KOPT-K1 (cell line): ENCODE results near the gene RAB24.
"Not testable (repeated sequence)": the region's sequence is repeated elsewhere in the genome, so short reads cannot be mapped to it uniquely, and the experiment has no call there.

Experiments used
- H3K27ac ChIP-seq: fragments of 200-600 bp; sonication (generic); 2 replicates; pipeline ENCODE4 v1.5.1; 2016; ENCODE audit warnings: antibody characterized with exemption, mild to moderate bottlenecking, low read depth, low read length; ENCODE audit not compliant: poor library complexity, severe bottlenecking
- H3K36me3 ChIP-seq: fragments of 200-600 bp; sonication (generic); 2 replicates; pipeline ENCODE4 v1.5.1; 2017; ENCODE audit warnings: antibody characterized with exemption, mild to moderate bottlenecking, low read length, moderate library complexity; ENCODE audit not compliant: insufficient read depth
- H3K9me3 ChIP-seq: fragments of 200-600 bp; sonication (generic); 2 replicates; pipeline ENCODE4 v1.5.1; 2017; ENCODE audit warnings: antibody characterized with exemption, low read length, mild to moderate bottlenecking; ENCODE audit not compliant: insufficient read depth, poor library complexity, severe bottlenecking

The RAB24 gene

GRCh38 chr5:177261510-177261909 lies 42.0 kb downstream of the RAB24 start:
- peaks cover 97% of the 10 kb centered on the region for H3K36me3 ChIP-seq
- H3K9me3 ChIP-seq, result no peaks in the 10 kb centered on the region
- H3K27ac ChIP-seq, result no peak overlapping the region

DNA sequence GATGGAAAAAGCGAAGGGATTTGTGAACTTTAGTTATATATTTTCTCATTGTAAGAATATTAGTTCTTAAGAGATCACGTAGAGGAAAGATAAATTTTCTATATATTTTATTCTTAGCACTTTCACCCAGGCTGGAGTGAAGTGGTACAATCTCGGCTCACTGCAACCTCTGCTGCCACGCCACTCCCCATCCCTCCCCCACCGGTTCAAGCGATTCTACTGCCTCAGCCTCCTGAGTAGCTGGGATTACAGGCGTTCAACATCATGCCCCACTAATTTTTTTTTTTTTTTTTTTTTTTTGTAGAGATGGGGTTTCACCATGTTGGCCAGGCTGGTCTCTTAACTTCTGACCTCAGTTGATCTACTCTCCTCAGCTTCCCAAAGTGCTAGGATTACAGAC lies 42.6 kb downstream of the RAB24 start:
- Histone ChIP-seq H3K9me3 (no peaks in the 10 kb centered on the region), H3K27ac (no peak overlapping the region), H3K36me3 (peaks cover 97% of the 10 kb centered on the region)

- H3K9me3 ChIP-seq, H3K27ac ChIP-seq: not testable (repeated sequence)
- H3K36me3 ChIP-seq, result peaks cover 98% of the 10 kb centered on the region
Measured at GRCh38 chr5:177258711-177259110, 44.8 kb downstream of the RAB24 start.

DNA sequence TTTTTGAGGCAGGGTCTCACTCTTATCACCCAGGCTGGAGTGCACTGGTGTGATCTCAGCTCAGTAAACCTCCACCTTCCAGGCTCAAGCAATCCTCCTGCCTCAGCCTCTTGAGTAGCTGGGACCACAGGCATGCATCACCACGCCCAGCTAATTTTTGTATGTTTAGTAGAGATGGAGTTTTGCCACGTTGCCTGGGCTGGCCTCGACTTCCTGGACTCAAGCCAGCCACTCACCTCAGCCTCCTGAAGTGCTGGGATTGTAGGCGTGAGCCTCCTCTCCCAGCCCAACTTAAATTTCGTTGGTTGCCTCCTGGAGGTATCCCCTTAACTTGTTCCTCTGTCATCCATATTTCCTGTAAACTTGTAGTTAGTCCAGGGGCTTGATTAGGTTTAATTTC lies 47.2 kb downstream of the RAB24 start:
- Histone ChIP-seq H3K9me3 (no peaks in the 10 kb centered on the region), H3K27ac (no peak overlapping the region), H3K36me3 (peaks cover 98% of the 10 kb centered on the region)

GRCh38 chr5:177253252-177253651 lies 50.3 kb downstream of the RAB24 start:
- H3K36me3 ChIP-seq, result peaks cover 96% of the 10 kb centered on the region
- no peak overlapping the region for H3K27ac ChIP-seq

More at GRCh38 chr5:177253252-177253651, 50.3 kb downstream of the RAB24 start:
- H3K9me3 ChIP-seq, result no peaks in the 10 kb centered on the region
